ENCODE results near the gene SOD3.

GRCh38 chr4:24809815-24810405 is 14.5 kb downstream of the SOD3 start:
- TF ChIP-seq EZH2 (IDR thresholded peaks at IDR 0.05; ENCODE audit: borderline replicate concordance, low read length), result no peak
- no peak for TF ChIP-seq CTCF (IDR thresholded peaks at IDR 0.05; ENCODE audit: low read length)

All from OCI-LY1 (cell line).